ENCODE results near the gene EME1. TPM values are rescaled to one million over a fixed set of nuclear protein-coding genes. Genes with fewer than 3 reads are reported as not detected.

EME1 gene
- total and polyA plus RNA-seq, 2 of the 8 experiments (the other 6 are each of a cell fraction or from before 2014, with no cell fraction given): 13.9 to 16.3 TPM

DNA sequence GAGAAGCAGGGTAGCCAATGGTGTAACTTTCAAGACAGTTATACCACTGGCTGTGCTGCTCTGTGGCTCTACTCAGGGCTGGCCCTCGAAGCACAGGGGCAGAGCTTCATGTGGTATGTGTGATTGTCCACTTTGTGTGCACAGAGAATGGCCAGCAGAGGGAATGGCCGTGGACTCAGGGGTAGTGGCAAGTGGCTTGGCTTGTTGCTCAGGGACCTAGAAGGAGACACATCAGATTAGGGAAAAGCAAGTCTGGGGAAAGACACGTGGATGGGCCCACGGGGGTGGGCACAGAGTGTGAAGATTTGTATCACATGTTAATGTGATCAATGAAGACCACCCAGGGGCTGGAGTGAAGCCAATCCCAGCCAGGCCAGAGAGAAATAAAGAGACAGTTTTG is 47.1 kb upstream of the EME1 start:
- H3K9ac ChIP-seq (replicated peaks in 1 of 4; ENCODE audit: extremely low read depth in 1 of 4, low read depth in 3 of 4, low read length in 3 of 4): no peak overlapping the region
- ChIA-PET POLR2A (ENCODE audit: partially characterized antibody) (interaction anchor here (0.7 kb wide), 1 partner anchor 1796 kb away, joined by 3 read pairs; no protein-coding TSS in a partner anchor), CTCF (ENCODE audit: partially characterized antibody) (interaction anchor here (0.6 to 1.2 kb wide), 2 partner anchors 124 to 223 kb away, joined by 3 read pairs; partner anchors contain the start of gene COL1A1)
- no peak overlapping the region for H2BK120ac ChIP-seq (replicated peaks; ENCODE audit: low read depth, low read length)
- no peak overlapping the region for H3K4ac ChIP-seq (replicated peaks; ENCODE audit: insufficient read length, low read depth, low read length)
- H3K9me3 ChIP-seq (ENCODE audit: insufficient read depth in 2 of 2, low read depth in 1 of 2, low read length in 1 of 2): no peaks in the 10 kb centered on the region
- H2BK15ac ChIP-seq (ENCODE audit: low read length): no peak overlapping the region
- no peak overlapping the region for H4K5ac ChIP-seq (ENCODE audit: insufficient read length, low read depth, low read length)
- 88% methylated on average over 4 of the region's 4 CpGs; no CpG with 5 or more reads in 1 of the 2 experiments for WGBS, 2 experiments (ENCODE audit: extremely low coverage in 1 of 2, insufficient coverage in 1 of 2, insufficient read length in 1 of 2, insufficient replicate concordance in 2 of 2, low coverage in 1 of 2, low lambda C conversion rate in 2 of 2, missing lambda C conversion rate in 1 of 2)
- no peak overlapping the region for H3K23ac ChIP-seq (ENCODE audit: insufficient read length)
- H2AK5ac ChIP-seq (ENCODE audit: low read depth, low read length): no peak overlapping the region
- no peak overlapping the region for H4K91ac ChIP-seq (replicated peaks; ENCODE audit: insufficient read length, low read length)
- no peak overlapping the region for H3K4me2 ChIP-seq (ENCODE audit: insufficient read depth in 1 of 2, low read depth in 2 of 2, low read length in 2 of 2)
- no peak for FAIRE-seq
- H3K4me3 ChIP-seq (ENCODE audit: extremely low read depth in 1 of 4, insufficient read depth in 2 of 4, low read depth in 3 of 4, low read length in 4 of 4): no peak overlapping the region
- H2BK12ac ChIP-seq (ENCODE audit: low read depth, low read length): no peak overlapping the region
- no peaks in the 10 kb centered on the region for H3K36me3 ChIP-seq (ENCODE audit: control insufficient read depth in 2 of 4, insufficient read depth in 4 of 4, low read length in 3 of 4)
- no peaks in the 10 kb centered on the region for H3K79me1 ChIP-seq (ENCODE audit: low read depth, low read length)
- no peak overlapping the region for H4K8ac ChIP-seq (ENCODE audit: extremely low read depth, insufficient read depth, low read length)
- H3K27ac ChIP-seq (ENCODE audit: low read depth, low read length): no peak overlapping the region
- no peaks in the 10 kb centered on the region for H4K20me1 ChIP-seq (replicated peaks in 1 of 2; ENCODE audit: control insufficient read depth in 1 of 2, insufficient read depth in 2 of 2, low read length in 2 of 2)
- no peak overlapping the region for H2BK5ac ChIP-seq (ENCODE audit: low read depth, low read length)
- H2BK20ac ChIP-seq (ENCODE audit: low read length): 0 out of 2 replicates have a peak overlapping the region, but pooled peaks have one; percentile 21
- no peak overlapping the region for H3K14ac ChIP-seq (ENCODE audit: insufficient read length)
- no peak overlapping the region for H3K56ac ChIP-seq (replicated peaks; ENCODE audit: insufficient read length, low read depth, low read length)
- no peak for DNase-seq (ENCODE audit: low read depth in 1 of 2, low spot score in 2 of 2)
- TF ChIP-seq CEBPB (IDR thresholded peaks at IDR 0.05; ENCODE audit: low read depth, low read length) (no peak), SIRT6 (IDR thresholded peaks at IDR 0.05; ENCODE audit: low read length) (no peak), EGR1 (IDR thresholded peaks at IDR 0.05; ENCODE audit: borderline replicate concordance, low read depth, low read length) (no peak), KDM4A (IDR thresholded peaks at IDR 0.05; ENCODE audit: low read depth, low read length, severe bottlenecking) (no peak)
- H3K27me3 ChIP-seq (replicated peaks in 1 of 4; ENCODE audit: control insufficient read depth in 3 of 4, extremely low read depth in 1 of 4, insufficient read depth in 3 of 4, low read length in 3 of 4): no peaks in the 10 kb centered on the region
- H3K79me2 ChIP-seq (ENCODE audit: control insufficient read depth in 1 of 2, insufficient read depth in 2 of 2, low read length in 2 of 2): no peaks in the 10 kb centered on the region
- no peaks in the 10 kb centered on the region for H3K4me1 ChIP-seq (replicated peaks in 1 of 4; ENCODE audit: control insufficient read depth in 3 of 4, insufficient read depth in 4 of 4, low read length in 3 of 4)
- H3K18ac ChIP-seq (ENCODE audit: extremely low read depth, low read length): no peak overlapping the region
- H2AFZ ChIP-seq (ENCODE audit: low read length): no peak overlapping the region
- H3K23me2 ChIP-seq (ENCODE audit: low read depth, low read length): no peaks in the 10 kb centered on the region

Data from H1 (cell line).